C4-2B (cell line): ENCODE results near the gene SLC9A1.

Source experiments
- ZFX ChIP-seq: fragments of 450-650 bp; IDR thresholded peaks from 2 replicates; pipeline ENCODE4 v1.6.1; 2017
- TF ChIP-seq, protein P1 (sequence below): fragments of 450-650 bp; conservative IDR thresholded peaks from 2 replicates; pipeline ENCODE4 v1.5.1; 2017; ENCODE audit warnings: mild to moderate bottlenecking

DNA sequence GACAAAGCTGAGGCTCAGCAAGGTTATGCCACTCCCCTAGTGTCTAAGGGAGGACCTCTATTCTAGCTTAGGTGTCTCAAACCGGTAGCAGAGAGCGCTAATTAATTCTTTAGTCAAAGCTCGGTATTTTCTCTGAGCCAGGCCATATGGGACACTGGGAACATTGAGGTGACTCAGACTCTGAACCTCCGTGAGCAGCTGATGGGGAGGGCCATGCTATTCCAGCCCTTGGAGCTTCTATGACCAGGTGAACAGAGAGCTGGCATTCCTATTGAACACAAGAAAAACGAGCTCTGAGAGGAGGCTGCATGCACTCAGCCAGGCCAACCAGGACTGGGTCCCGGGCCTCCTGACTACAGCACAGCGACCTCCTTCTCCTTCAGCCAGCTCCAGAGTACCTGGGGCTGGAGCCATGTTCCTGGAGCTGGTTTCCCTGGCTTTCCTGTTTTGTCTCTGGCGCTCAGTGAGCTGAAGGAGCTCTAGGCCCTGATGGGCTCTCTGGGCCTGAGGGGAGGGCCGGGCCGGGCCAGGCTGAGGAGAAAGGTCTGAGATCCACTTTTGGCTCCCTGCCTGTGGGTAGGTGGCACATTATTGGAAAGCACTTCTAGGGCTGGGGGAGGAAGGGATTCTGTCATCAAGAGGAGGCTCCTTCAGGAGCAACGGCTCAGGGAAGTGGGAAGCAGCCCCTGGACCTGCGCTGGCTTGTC lies 37.0 kb downstream of the SLC9A1 start:
- TF ChIP-seq, protein P1, sequence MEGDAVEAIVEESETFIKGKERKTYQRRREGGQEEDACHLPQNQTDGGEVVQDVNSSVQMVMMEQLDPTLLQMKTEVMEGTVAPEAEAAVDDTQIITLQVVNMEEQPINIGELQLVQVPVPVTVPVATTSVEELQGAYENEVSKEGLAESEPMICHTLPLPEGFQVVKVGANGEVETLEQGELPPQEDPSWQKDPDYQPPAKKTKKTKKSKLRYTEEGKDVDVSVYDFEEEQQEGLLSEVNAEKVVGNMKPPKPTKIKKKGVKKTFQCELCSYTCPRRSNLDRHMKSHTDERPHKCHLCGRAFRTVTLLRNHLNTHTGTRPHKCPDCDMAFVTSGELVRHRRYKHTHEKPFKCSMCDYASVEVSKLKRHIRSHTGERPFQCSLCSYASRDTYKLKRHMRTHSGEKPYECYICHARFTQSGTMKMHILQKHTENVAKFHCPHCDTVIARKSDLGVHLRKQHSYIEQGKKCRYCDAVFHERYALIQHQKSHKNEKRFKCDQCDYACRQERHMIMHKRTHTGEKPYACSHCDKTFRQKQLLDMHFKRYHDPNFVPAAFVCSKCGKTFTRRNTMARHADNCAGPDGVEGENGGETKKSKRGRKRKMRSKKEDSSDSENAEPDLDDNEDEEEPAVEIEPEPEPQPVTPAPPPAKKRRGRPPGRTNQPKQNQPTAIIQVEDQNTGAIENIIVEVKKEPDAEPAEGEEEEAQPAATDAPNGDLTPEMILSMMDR = no peak
- no peak for TF ChIP-seq ZFX
